Activated CD4-positive, alpha-beta T cell treated with anti-CD3 and anti-CD28 coated beads, Interleukin-2, amount 10 ng/mL, durations not matched to agents 24 days and 14 days (primary cell): ENCODE measurements around the gene FRMD8. TPM values are rescaled to one million over a fixed set of nuclear protein-coding genes. Genes with fewer than 3 reads are reported as not detected.
A peak's percentile ranks its signal among the peaks of the same experiment; 100 is the strongest.

Source experiments
- DNase-seq: peaks from one replicate; pipeline ENCODE4 v3.0.0; 2022
- H3K27ac Mint-ChIP-seq: one replicate; pipeline ENCODE4 v1.8.0; 2022; ENCODE audit warnings: mild to moderate bottlenecking, mixed read lengths
- H3K27me3 Mint-ChIP-seq: one replicate; pipeline ENCODE4 v1.8.0; 2022; ENCODE audit warnings: mixed read lengths
- H3K36me3 Mint-ChIP-seq: one replicate; pipeline ENCODE4 v1.8.0; 2022; ENCODE audit warnings: low read depth, mild to moderate bottlenecking, mixed read lengths
- H3K4me1 Mint-ChIP-seq: one replicate; pipeline ENCODE4 v1.8.0; 2021; ENCODE audit warnings: mixed read lengths
- H3K4me3 Mint-ChIP-seq: one replicate; pipeline ENCODE4 v1.8.0; 2022; ENCODE audit warnings: mild to moderate bottlenecking, moderate library complexity, mixed read lengths
- H3K9me3 Mint-ChIP-seq: one replicate; pipeline ENCODE4 v1.8.0; 2021; ENCODE audit warnings: mixed read lengths
- intact Hi-C: fragments of 100-400 bp; cut with micrococcal nuclease; formaldehyde crosslinking; loops from one replicate; pipeline ENCODE4 v1.15.1; 2023
- total RNA-seq: library from RNA; stranded (reverse); gene quantifications from 2 replicates; pipeline ENCODE4 v1.2.3, GENCODE V29; 2022

Gene FRMD8
- total RNA-seq, 1 donor from 2014 or later: 46.7 TPM

GRCh38 chr11:65425971-65426838 is 39.8 kb downstream of the FRMD8 start:
- Mint-ChIP-seq H3K27ac (peak overlapping the region; percentile 100), H3K27me3 (peaks cover 7% of the 10 kb centered on the region), H3K4me1 (peaks cover 68% of the 10 kb centered on the region), H3K4me3 (peak overlapping the region; percentile 100), H3K36me3 (peaks cover 66% of the 10 kb centered on the region), H3K9me3 (no peaks in the 10 kb centered on the region)
- intact Hi-C loops: loop anchor here (1.0 to 2.0 kb wide), 3 partner anchors 8 to 149 kb away; no protein-coding TSS in a partner anchor
- peak; percentile 79 for DNase-seq

- H3K4me1 Mint-ChIP-seq: peaks cover 74% of the 10 kb centered on the region
- H3K27me3 Mint-ChIP-seq: peaks cover 7% of the 10 kb centered on the region
- intact Hi-C loops: loop anchor here (1.0 kb wide), 1 partner anchor 9 kb away; no protein-coding TSS in a partner anchor
- H3K4me3 Mint-ChIP-seq: peak overlapping the region; percentile 100
- H3K9me3 Mint-ChIP-seq: no peaks in the 10 kb centered on the region
- peak overlapping the region; percentile 100 for H3K27ac Mint-ChIP-seq
- H3K36me3 Mint-ChIP-seq: peaks cover 68% of the 10 kb centered on the region
- DNase-seq: peak; percentile 83
These were observed 40.6 kb downstream of the FRMD8 start for GRCh38 chr11:65426839-65427690.

DNA sequence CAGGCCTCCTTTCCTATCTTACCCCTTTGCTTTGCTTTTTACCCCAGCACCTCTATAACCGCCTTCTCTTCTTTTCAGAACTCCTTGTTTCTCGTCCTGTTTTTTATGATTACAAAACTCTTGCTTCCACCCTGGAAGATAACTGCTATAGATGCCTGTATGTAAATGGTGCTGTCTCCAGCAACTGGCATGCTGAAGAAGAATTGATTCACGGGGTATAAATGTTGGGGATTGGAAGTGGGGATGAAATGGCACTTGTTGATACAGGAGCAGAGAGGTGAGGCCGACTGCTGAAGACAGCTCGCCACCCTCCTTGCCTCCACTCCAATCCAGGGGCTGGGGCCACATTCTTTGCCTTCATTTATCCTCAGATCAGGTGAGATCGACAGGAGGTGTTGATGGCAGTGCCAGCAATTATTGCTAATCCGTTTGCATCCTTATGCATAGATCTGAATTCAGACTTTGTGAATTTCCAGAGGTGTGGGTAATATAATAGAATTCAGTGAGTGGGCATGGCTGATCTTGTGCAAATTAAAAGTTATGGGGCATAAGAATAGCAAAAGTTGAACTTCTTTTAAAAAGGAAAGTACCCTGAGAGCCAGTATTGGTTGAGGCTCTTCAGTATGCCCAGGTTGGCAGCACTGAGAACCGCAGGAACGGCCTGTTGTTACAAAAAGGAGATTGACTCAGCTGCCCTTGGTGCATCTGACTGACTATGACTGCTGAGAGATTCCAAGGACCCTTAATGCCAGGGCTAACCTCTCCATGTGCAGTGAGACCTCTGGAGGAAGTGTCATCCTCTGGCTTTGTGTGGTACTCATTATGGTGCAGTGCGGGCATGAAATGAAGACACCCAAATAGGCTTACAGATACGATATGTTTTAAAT is 41.5 kb downstream of the FRMD8 start:
- no peaks in the 10 kb centered on the region for H3K9me3 Mint-ChIP-seq

GRCh38 chr11:65428578-65429067 is 42.2 kb downstream of the FRMD8 start:
- peaks cover 63% of the 10 kb centered on the region for H3K36me3 Mint-ChIP-seq
- peak overlapping the region; percentile 100 for H3K27ac Mint-ChIP-seq
- H3K27me3 Mint-ChIP-seq: peaks cover 2% of the 10 kb centered on the region
- peak overlapping the region; percentile 100 for H3K4me3 Mint-ChIP-seq
- H3K9me3 Mint-ChIP-seq: no peaks in the 10 kb centered on the region
- peaks cover 80% of the 10 kb centered on the region for H3K4me1 Mint-ChIP-seq
- intact Hi-C loops: loop anchor here (2.0 kb wide), 1 partner anchor 48 kb away; no protein-coding TSS in a partner anchor
- DNase-seq: peak; percentile 74

More for the DNA sequence above, 41.5 kb downstream of the FRMD8 start:
- peaks cover 66% of the 10 kb centered on the region for H3K36me3 Mint-ChIP-seq
- peak overlapping the region; percentile 100 for H3K27ac Mint-ChIP-seq
- H3K27me3 Mint-ChIP-seq: peaks cover 3% of the 10 kb centered on the region
- DNase-seq: peak; percentile 83
- peak overlapping the region; percentile 100 for H3K4me3 Mint-ChIP-seq
- intact Hi-C loops: loop anchor here (2.0 kb wide), 1 partner anchor 49 kb away; no protein-coding TSS in a partner anchor
- peaks cover 77% of the 10 kb centered on the region for H3K4me1 Mint-ChIP-seq

DNA sequence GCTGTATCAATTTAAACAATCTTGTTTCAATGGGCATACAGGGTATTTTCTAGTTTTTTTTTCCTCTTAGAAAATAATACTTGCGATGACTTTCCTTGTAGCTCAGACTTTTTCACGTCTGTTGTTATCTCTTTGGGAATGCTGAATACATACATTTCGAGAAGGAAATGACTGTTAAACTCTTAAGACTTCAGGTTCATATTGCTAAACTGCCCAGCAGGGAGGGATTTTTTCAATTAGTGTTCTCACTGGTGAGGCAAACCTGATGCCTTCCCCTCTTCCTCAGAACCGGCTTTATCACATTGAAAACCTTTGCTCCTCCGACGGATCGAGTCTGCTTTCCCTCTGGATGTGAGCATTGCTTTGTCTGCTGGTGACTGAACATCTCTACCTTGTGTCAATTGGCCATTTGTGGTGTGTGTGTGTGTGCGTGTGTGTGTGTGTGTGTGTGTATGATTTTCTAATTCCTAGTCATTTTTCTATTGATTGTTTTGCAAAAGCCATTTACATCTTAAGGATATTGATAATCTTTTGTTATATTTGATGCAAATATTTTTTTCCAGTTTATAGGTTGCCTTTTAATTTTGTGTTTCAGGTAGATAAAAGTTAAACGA is 42.7 kb downstream of the FRMD8 start:
- peaks cover 2% of the 10 kb centered on the region for H3K27me3 Mint-ChIP-seq
- intact Hi-C loops: loop anchor here (2.0 kb wide), 1 partner anchor 48 kb away; no protein-coding TSS in a partner anchor
- H3K36me3 Mint-ChIP-seq: peaks cover 60% of the 10 kb centered on the region
- H3K27ac Mint-ChIP-seq: peak overlapping the region; percentile 100
- H3K4me3 Mint-ChIP-seq: peak overlapping the region; percentile 100
- H3K9me3 Mint-ChIP-seq: no peaks in the 10 kb centered on the region
- peak; percentile 78 for DNase-seq
- peaks cover 81% of the 10 kb centered on the region for H3K4me1 Mint-ChIP-seq

GRCh38 chr11:65429724-65430405 is 43.4 kb downstream of the FRMD8 start:
- H3K27ac Mint-ChIP-seq: peak overlapping the region; percentile 100
- intact Hi-C loops: loop anchor here (1.0 to 5.0 kb wide), 3 partner anchors 37 to 48 kb away; partner anchors contain the start of gene SLC25A45
- DNase-seq: peak; percentile 85
- peaks cover 81% of the 10 kb centered on the region for H3K4me1 Mint-ChIP-seq
- peak overlapping the region; percentile 100 for H3K4me3 Mint-ChIP-seq
- no peaks in the 10 kb centered on the region for H3K9me3 Mint-ChIP-seq
- H3K36me3 Mint-ChIP-seq: peaks cover 60% of the 10 kb centered on the region
- H3K27me3 Mint-ChIP-seq: no peaks in the 10 kb centered on the region

DNA sequence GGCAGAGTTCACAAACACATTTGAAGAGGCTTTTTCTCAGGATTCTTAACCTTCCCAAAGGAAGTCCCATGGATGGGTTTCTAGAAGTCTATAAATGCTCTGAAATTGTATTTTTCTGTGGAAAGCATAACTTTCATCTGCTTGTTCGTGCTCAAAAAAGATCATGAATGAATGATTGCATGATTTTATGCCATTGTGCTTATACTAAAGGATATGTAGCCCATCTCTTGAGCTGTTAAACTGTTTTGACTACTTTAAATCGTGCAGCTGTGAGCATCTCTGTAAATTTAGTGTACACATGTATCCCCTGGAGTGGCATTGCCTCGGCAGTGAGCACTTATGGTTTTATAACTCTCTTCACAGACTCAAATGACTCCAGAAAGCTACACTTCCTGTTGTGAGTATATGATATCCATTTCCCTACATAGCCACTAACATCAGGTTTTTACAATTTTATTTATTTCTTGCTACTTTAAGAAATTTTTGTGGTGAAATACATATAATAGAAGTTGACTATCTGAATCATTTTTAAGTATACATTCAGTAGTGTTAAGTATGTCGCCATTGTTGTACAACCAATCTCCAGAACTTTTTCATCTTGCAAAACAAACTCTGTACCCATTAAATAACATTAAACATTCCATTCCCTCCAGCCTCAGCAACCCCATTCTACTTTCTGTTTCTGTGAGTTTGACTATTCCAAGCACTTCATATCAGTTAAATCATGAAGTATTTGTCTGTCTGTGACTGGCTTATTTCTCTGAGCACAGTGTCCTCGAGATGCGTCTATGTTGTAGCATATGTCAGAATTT is 44.2 kb downstream of the FRMD8 start:
- intact Hi-C loops: loop anchor here (1.0 to 5.0 kb wide), 2 partner anchors 37 to 48 kb away; partner anchors contain the start of gene SLC25A45
- H3K4me1 Mint-ChIP-seq: peaks cover 83% of the 10 kb centered on the region
- H3K9me3 Mint-ChIP-seq: no peaks in the 10 kb centered on the region
- H3K4me3 Mint-ChIP-seq: peak overlapping the region; percentile 100
- H3K27me3 Mint-ChIP-seq: no peaks in the 10 kb centered on the region
- peak overlapping the region; percentile 100 for H3K27ac Mint-ChIP-seq
- H3K36me3 Mint-ChIP-seq: peaks cover 58% of the 10 kb centered on the region
- peak; percentile 78 for DNase-seq

DNA sequence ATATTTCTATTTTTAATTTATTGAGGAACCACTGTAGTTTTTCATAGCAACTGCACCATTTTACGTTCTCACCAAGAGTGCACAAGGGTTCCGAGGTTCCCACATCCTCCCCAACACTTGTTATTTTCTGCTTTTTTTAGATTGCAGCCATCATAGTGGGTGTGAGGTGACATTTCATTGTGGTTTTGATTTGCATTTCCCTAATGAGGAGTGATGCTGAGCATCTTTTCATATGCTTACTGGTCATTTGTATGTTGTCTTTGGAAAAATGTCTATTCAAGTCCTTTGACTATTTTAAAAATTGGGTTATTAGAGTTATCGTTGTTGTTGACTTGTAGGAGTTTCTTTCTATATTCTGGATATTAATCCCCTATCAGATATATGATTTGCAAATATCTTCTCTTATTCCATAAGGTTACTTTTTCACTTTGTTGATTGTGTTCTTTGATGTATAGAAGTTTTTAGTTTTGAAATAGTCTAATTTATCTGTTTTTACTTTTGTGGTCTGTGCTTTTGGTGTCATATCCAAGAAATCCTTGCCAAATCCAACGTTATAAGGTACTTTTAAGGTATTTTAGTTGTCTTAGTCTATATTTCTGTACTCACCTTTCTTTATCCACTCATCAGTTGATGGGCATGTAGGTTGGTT is 45.1 kb downstream of the FRMD8 start:
- H3K27me3 Mint-ChIP-seq: no peaks in the 10 kb centered on the region
- intact Hi-C loops: loop anchor here (5.0 kb wide), 1 partner anchor 36 kb away; no protein-coding TSS in a partner anchor
- DNase-seq: peak; percentile 79

GRCh38 chr11:65432100-65432650 is 45.7 kb downstream of the FRMD8 start:
- H3K27ac Mint-ChIP-seq: peak overlapping the region; percentile 81
- peaks cover 82% of the 10 kb centered on the region for H3K4me1 Mint-ChIP-seq
- peak overlapping the region; percentile 67 for H3K4me3 Mint-ChIP-seq
- no peaks in the 10 kb centered on the region for H3K9me3 Mint-ChIP-seq
- intact Hi-C loops: loop anchor here (5.0 kb wide), 1 partner anchor 35 kb away; no protein-coding TSS in a partner anchor
- DNase-seq: no peak
- peaks cover 57% of the 10 kb centered on the region for H3K36me3 Mint-ChIP-seq
- no peaks in the 10 kb centered on the region for H3K27me3 Mint-ChIP-seq

More for the DNA sequence above, 45.1 kb downstream of the FRMD8 start:
- Mint-ChIP-seq H3K4me1 (peaks cover 85% of the 10 kb centered on the region), H3K9me3 (no peaks in the 10 kb centered on the region), H3K27ac (peak overlapping the region; percentile 81), H3K36me3 (peaks cover 59% of the 10 kb centered on the region), H3K4me3 (peak overlapping the region; percentile 67)

GRCh38 chr11:65432686-65433582 is 46.5 kb downstream of the FRMD8 start:
- Mint-ChIP-seq H3K36me3 (peaks cover 57% of the 10 kb centered on the region), H3K27me3 (no peaks in the 10 kb centered on the region), H3K9me3 (no peaks in the 10 kb centered on the region), H3K4me1 (peaks cover 79% of the 10 kb centered on the region), H3K4me3 (peak overlapping the region; percentile 54), H3K27ac (peak overlapping the region; percentile 76)
- no peak for DNase-seq
- intact Hi-C loops: loop anchor here (1.0 to 5.0 kb wide), 3 partner anchors 17 to 67 kb away; no protein-coding TSS in a partner anchor
